Lower leg skin (tissue), 4 donors: ENCODE results near the gene PSMF1. TPM values are rescaled to one million over a fixed set of nuclear protein-coding genes. Genes with fewer than 3 reads are reported as not detected.

Experiments used
- DNase-seq, 2 donors: peaks; one replicate each; pipeline ENCODE4 v3.0.0-alpha.2; 2019; ENCODE audit warnings: low spot score in 2 of 2
- H3K4me3 ChIP-seq: fragments of 200-600 bp; sonication (generic); 2 replicates; pipeline ENCODE4 v1.5.1; 2017; ENCODE audit warnings: mild to moderate bottlenecking, low read depth; ENCODE audit not compliant: poor library complexity, severe bottlenecking
- POLR2A ChIP-seq, 2 donors: fragments of 450-650 bp; IDR thresholded peaks; one replicate each; pipeline ENCODE4 v1.6.1; 2016 to 2017; ENCODE audit warnings: antibody characterized with exemption in 2 of 2, mild to moderate bottlenecking in 1 of 2, moderate library complexity in 1 of 2
- WGBS, 2 donors: methylation state at CpG; one replicate each; pipeline ENCODE4 v1.1.5; 2018; 5-methylcytosine and 5-hydroxymethylcytosine counted together
- intact Hi-C: fragments of 100-400 bp; cut with DNase I; formaldehyde crosslinking; loops from one replicate; pipeline ENCODE4 v1.15.0; 2023; ENCODE audit warnings: low total_unique reads
- total RNA-seq, 4 donors: library from RNA; depleted of rRNA; stranded (reverse); fragments of >200 nt; gene quantifications; one replicate each; pipeline ENCODE4 v1.1.0, GENCODE V29; 2016
- TF ChIP-seq, protein P1 (sequence below), 3 donors: fragments of 450-650 bp; IDR thresholded peaks; one replicate each; pipeline ENCODE4 v1.5.1; 2016; ENCODE audit warnings: antibody characterized with exemption in 3 of 3, mild to moderate bottlenecking in 3 of 3, moderate library complexity in 2 of 3

The PSMF1 gene
- total RNA-seq, 4 donors from 2014 or later = 82.7 to 270 (median 94.7) TPM

DNA sequence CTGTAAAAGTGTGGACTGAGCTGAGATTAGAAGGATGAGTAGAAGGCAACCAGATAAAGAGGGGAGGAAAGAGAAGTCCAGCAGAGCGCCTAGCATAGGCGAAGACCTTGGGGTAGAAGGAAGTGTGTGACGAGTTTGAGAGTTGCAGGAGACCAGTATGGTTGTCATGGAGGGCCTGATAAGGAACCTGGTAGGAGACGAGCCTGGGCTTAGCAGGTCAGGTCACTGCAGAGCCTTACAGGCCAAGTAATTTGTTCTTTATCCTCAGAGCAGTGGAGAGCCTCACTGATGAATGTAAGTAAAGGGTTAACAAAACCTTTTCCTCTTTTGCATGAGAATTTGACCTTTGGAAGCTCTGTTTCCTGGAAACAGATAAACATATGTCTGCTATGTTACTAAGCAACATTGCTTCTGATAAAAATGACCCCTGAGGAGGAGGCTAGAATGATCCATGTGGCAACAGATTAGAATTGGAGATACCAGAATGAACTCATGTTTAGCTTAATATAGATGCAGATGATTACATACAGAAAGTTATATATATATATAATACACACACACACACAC, 69.3 kb downstream of the PSMF1 start:
- no peak for TF ChIP-seq POLR2A (IDR thresholded peaks at IDR 0.05)
- TF ChIP-seq, protein P1, sequence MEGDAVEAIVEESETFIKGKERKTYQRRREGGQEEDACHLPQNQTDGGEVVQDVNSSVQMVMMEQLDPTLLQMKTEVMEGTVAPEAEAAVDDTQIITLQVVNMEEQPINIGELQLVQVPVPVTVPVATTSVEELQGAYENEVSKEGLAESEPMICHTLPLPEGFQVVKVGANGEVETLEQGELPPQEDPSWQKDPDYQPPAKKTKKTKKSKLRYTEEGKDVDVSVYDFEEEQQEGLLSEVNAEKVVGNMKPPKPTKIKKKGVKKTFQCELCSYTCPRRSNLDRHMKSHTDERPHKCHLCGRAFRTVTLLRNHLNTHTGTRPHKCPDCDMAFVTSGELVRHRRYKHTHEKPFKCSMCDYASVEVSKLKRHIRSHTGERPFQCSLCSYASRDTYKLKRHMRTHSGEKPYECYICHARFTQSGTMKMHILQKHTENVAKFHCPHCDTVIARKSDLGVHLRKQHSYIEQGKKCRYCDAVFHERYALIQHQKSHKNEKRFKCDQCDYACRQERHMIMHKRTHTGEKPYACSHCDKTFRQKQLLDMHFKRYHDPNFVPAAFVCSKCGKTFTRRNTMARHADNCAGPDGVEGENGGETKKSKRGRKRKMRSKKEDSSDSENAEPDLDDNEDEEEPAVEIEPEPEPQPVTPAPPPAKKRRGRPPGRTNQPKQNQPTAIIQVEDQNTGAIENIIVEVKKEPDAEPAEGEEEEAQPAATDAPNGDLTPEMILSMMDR (IDR thresholded peaks at IDR 0.05) = no peak
- intact Hi-C loops = loop anchor here (5.0 kb wide), 1 partner anchor 365 kb away; no protein-coding TSS in a partner anchor
- H3K4me3 ChIP-seq = no peak overlapping the region
- WGBS, 2 donors = 75 to 82% methylated on average over 4 of the region's 4 CpGs
- DNase-seq = no peak

DNA sequence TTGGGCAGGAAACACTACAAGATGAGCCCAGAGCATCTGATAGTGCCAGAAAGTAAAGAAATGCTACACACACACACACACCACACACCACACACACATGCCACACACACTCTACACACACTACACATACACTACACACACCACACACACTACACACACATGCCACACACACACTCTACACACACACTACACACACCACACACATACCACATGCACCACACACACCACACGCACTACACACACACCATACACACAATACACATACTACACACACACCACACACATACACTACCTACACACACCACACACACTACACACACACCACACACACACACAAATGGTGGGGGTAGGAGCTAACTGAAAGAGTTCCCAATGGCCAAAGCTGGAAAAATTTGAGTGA, 69.9 kb downstream of the PSMF1 start:
- intact Hi-C loops = loop anchor here (5.0 kb wide), 1 partner anchor 366 kb away; no protein-coding TSS in a partner anchor
- TF ChIP-seq POLR2A (IDR thresholded peaks at IDR 0.05) = no peak
- TF ChIP-seq, protein P1 (IDR thresholded peaks at IDR 0.05) = peak in 1 of 3 donors; percentile 48
- no peak overlapping the region for H3K4me3 ChIP-seq
- 90 to 95% methylated on average over 1 of the region's 1 CpG for WGBS, 2 donors
- DNase-seq = no peak

DNA sequence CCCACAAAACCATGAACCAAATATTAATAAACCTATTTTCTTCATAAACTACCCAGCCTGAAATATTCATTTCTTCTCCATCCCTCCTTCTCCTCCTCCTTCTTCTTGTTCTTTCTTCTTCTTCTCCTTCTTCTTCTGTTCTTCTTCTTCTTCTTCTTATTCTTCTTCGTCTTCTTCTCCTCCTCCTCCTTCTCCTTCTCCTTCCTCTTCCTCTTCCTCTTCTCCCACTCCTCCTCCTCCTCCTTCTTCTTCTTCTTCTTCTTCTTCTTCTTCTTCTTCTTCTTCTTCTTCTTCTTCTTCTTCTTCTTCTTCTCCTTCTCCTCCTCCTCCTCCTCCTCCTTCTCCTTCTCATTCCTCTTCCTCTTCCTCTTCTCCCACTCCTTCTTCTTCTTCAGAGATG, 71.4 kb downstream of the PSMF1 start:
- DNase-seq = no peak
- intact Hi-C loops = loop anchor here (5.0 kb wide), 1 partner anchor 368 kb away; no protein-coding TSS in a partner anchor
- no peak overlapping the region for H3K4me3 ChIP-seq
- WGBS, 2 donors = 74 to 85% methylated on average over 1 of the region's 1 CpG
- TF ChIP-seq, protein P1 (IDR thresholded peaks at IDR 0.05) = no peak

DNA sequence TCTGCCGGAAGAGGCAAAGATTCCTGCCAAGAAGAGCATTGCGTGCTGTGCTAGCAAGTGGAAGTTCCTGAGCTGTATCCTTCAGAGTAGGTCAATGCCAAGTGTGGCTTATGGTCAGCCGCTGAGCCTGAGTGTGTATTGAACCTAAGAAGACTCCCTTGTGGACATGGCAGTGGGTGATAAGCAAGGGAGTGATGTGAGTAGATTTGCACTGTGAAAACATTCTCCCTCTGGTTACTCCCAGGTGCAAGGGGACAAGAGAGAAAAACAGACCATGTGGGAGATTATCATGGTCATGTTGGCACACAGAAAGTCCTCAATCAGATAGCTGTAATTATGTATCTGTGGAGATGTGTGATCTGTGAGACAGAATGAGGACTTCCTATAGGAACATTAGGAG, 72.4 kb downstream of the PSMF1 start:
- DNase-seq = no peak
- intact Hi-C loops = no loop called here
- no peak overlapping the region for H3K4me3 ChIP-seq
- no peak for TF ChIP-seq POLR2A (IDR thresholded peaks at IDR 0.05)
- TF ChIP-seq, protein P1 (IDR thresholded peaks at IDR 0.05) = no peak
- WGBS, 2 donors = 88 to 89% methylated on average over 3 of the region's 3 CpGs

DNA sequence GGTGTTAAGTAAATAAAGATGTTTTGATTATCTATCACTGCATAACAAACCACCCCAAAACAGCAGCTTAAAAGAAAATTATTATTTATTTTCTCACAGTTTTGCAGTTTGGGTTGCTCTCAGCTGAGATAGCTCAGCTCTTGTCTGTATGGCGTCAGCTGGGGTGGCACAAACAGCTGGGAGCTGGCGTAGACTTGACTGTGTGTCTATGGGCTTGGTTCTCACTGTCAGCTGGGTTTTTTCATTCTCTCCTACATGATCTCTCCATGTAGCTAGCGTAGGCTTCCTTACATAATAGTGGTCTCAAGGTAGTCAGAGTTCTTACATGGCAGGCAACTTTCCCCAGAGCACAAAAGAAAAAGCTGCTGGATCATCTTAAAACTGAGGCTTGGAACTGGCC, 72.9 kb downstream of the PSMF1 start:
- WGBS, 2 donors = 85 to 87% methylated on average over 3 of the region's 3 CpGs
- intact Hi-C loops = no loop called here
- TF ChIP-seq, protein P1 (IDR thresholded peaks at IDR 0.05) = no peak
- TF ChIP-seq POLR2A (IDR thresholded peaks at IDR 0.05) = no peak
- DNase-seq = no peak
- H3K4me3 ChIP-seq = no peak overlapping the region

DNA sequence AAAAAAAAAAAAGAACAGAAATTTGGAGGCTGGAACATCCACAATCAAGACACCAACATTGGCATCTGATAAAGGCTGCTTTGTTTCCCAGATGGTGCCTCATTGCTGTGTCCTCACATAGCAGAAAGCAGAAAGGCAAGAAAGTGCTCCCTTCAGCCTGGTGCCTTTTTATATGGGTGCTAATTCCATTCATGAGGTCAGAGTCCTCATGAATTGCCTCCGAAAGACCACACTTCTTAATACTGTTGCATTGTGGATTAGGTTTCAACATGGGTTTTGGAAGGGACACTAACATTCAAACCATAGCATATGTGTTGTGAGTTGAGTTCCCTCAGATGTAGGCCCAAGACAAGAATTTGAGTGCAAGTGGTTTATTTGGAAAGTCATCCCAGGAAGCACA, 76.8 kb downstream of the PSMF1 start:
- peak in 1 of 2 donors; percentile 3 for DNase-seq
- 84 to 94% methylated on average over 1 of the region's 1 CpG for WGBS, 2 donors
- intact Hi-C loops = no loop called here
- H3K4me3 ChIP-seq = no peak overlapping the region
- TF ChIP-seq, protein P1 (IDR thresholded peaks at IDR 0.05) = no peak
